ENCODE measurements around the gene CREB3L2. TPM values are rescaled to one million over a fixed set of nuclear protein-coding genes. Genes with fewer than 3 reads are reported as not detected.

Gene CREB3L2
- polyA plus RNA-seq, 1 of the 3 experiments (the other 2 are of a cell fraction) = 22.9 TPM

GRCh38 chr7:137990251-137990941 lies 11.5 kb downstream of the CREB3L2 start:
- H3K4me3 ChIP-seq (ENCODE audit: low read depth in 2 of 2, low read length in 1 of 2) = peak overlapping the region in 1 of 2 experiments; percentile 11; a peak in 2 of 4 replicates
- H3F3A ChIP-seq (replicated peaks; ENCODE audit: insufficient read depth) = peaks cover 52% of the 10 kb centered on the region
- H3K4me1 ChIP-seq (ENCODE audit: control insufficient read depth in 1 of 2, insufficient read depth in 2 of 2, low read depth in 1 of 2, low read length in 1 of 2) = peaks cover 49 to 63% of the 10 kb centered on the region in 2 experiments
- H2AFZ ChIP-seq (ENCODE audit: low read depth) = no peak overlapping the region
- peak overlapping the region; percentile 61 for H3K9ac ChIP-seq
- no peak for DNase-seq
- no peaks in the 10 kb centered on the region for H3K9me3 ChIP-seq
- H3K9me2 ChIP-seq = no peaks in the 10 kb centered on the region
- ChIA-PET POLR2A (no interaction called here), CTCF (interaction anchor here (0.7 to 22.5 kb wide), 6 partner anchors 9 to 81 kb away, joined by 3 to 642 read pairs (median 4); partner anchors contain the start of gene CREB3L2)
- H3K27ac ChIP-seq (ENCODE audit: low read depth in 2 of 2, low read length in 1 of 2) = peak overlapping the region; percentile 26 to 93
- 36% methylated on average over 5 of the region's 5 CpGs for WGBS (ENCODE audit: low lambda C conversion rate)
- H3K4me2 ChIP-seq = peak overlapping the region; percentile 55
- H3K27me3 ChIP-seq (ENCODE audit: insufficient read depth) = no peaks in the 10 kb centered on the region
- peaks cover 96% of the 10 kb centered on the region for H3K79me2 ChIP-seq (ENCODE audit: insufficient read depth)
- H3K36me3 ChIP-seq (replicated peaks in 1 of 2; ENCODE audit: control insufficient read depth in 1 of 2, insufficient read depth in 2 of 2, low read length in 1 of 2) = no peaks in the 10 kb centered on the region
- H4K20me1 ChIP-seq (ENCODE audit: insufficient read depth) = no peaks in the 10 kb centered on the region
- TF ChIP-seq JUND (IDR thresholded peaks at IDR 0.05) (peak; percentile 49), FOXJ3 (CRISPR knock-in tag; IDR thresholded peaks at IDR 0.05) (no peak), RFX5 (IDR thresholded peaks at IDR 0.05; ENCODE audit: low read length) (no peak), USF1 (IDR thresholded peaks at IDR 0.05; ENCODE audit: borderline replicate concordance, low read depth) (no peak), GABPA (IDR thresholded peaks at IDR 0.05; ENCODE audit: low read depth) (no peak), TAF1 (IDR thresholded peaks at IDR 0.05; ENCODE audit: borderline replicate concordance, low read depth, low read length) (peak; percentile 4; the same call in 1 of the 2 replicates), TCF12 (IDR thresholded peaks at IDR 0.05) (peak; percentile 69), USF2 (IDR thresholded peaks at IDR 0.05; ENCODE audit: borderline replicate concordance, low read depth, low read length) (no peak), SIN3A (IDR thresholded peaks at IDR 0.05; ENCODE audit: borderline replicate concordance, low read depth, low read length) (peak; percentile 80), POLR2AphosphoS5 (IDR thresholded peaks at IDR 0.05; ENCODE audit: low read depth, low read length) (no peak), NRF1 (IDR thresholded peaks at IDR 0.05; ENCODE audit: low read depth, low read length) (no peak), MEF2A (IDR thresholded peaks at IDR 0.05; ENCODE audit: borderline replicate concordance, low read depth) (peak; percentile 41; the same call in 1 of the 2 replicates), EP300 (IDR thresholded peaks at IDR 0.05; ENCODE audit: borderline replicate concordance in 1 of 2, low read depth in 1 of 2, low read length in 1 of 2) (peak in 1 of 2 experiments; percentile 45; a peak in 2 of 4 replicates), PBX3 (IDR thresholded peaks at IDR 0.05) (peak; percentile 39), RCOR1 (IDR thresholded peaks at IDR 0.05; ENCODE audit: low read length) (peak; percentile 56), TEAD4 (IDR thresholded peaks at IDR 0.05; ENCODE audit: borderline replicate concordance, insufficient read depth) (0 out of 2 replicates have a peak, but pooled peaks have one; percentile 25), MAX (IDR thresholded peaks at IDR 0.05; ENCODE audit: low read depth) (peak; percentile 70; the same call in 1 of the 2 replicates), MXI1 (IDR thresholded peaks at IDR 0.05; ENCODE audit: low read depth, low read length) (no peak), RXRA (IDR thresholded peaks at IDR 0.05; ENCODE audit: borderline replicate concordance, low read depth) (peak; percentile 9; the same call in 1 of the 2 replicates), NFIC (IDR thresholded peaks at IDR 0.05; ENCODE audit: borderline replicate concordance) (peak; percentile 23; the same call in 1 of the 2 replicates), CHD2 (IDR thresholded peaks at IDR 0.05; ENCODE audit: low read length, partially characterized antibody) (no peak), FOSL2 (IDR thresholded peaks at IDR 0.05; ENCODE audit: borderline replicate concordance, low read depth) (peak; percentile 51; the same call in 1 of the 2 replicates), IRF3 (IDR thresholded peaks at IDR 0.05; ENCODE audit: low read depth, low read length) (no peak), FOXM1 (IDR thresholded peaks at IDR 0.05; ENCODE audit: low read depth) (peak; percentile 89), REST (IDR thresholded peaks at IDR 0.05; ENCODE audit: low read depth, low read length) (no peak)

All from SK-N-SH (cell line).